ENCODE data around the gene TPSAB1.

The TPSAB1 gene

GRCh38 chr16:1202274-1202673 lies 38.2 kb upstream of the TPSAB1 start:
- no peak for TF ChIP-seq EZH2phosphoT487 (IDR thresholded peaks at IDR 0.05; ENCODE audit: borderline replicate concordance)
- no peak for TF ChIP-seq CTCF (conservative IDR thresholded peaks at IDR 0.05; ENCODE audit: low read length)
- H3K4me1 ChIP-seq (ENCODE audit: insufficient read depth, low read length, poor library complexity, severe bottlenecking) = no peaks in the 10 kb centered on the region
- no peaks in the 10 kb centered on the region for H3F3A ChIP-seq (ENCODE audit: low read depth)

GRCh38 chr16:1204933-1205332 lies 35.6 kb upstream of the TPSAB1 start:
- H3K9me3 ChIP-seq (ENCODE audit: insufficient read depth, low read depth, low read length) = no peaks in the 10 kb centered on the region
- TF ChIP-seq CTCF (conservative IDR thresholded peaks at IDR 0.05; ENCODE audit: low read length) (no peak), EZH2phosphoT487 (IDR thresholded peaks at IDR 0.05; ENCODE audit: borderline replicate concordance) (no peak)
- no peak overlapping the region for H2AFZ ChIP-seq (ENCODE audit: low read length)
- H3K4me3 ChIP-seq (ENCODE audit: low read length, poor library complexity, severe bottlenecking) = no peak overlapping the region
- H3F3A ChIP-seq (ENCODE audit: low read depth) = no peaks in the 10 kb centered on the region
- no peaks in the 10 kb centered on the region for H4K20me1 ChIP-seq (ENCODE audit: insufficient read depth, low read length, poor library complexity, severe bottlenecking)
- H3K9me2 ChIP-seq (replicated peaks; ENCODE audit: low read depth, low read length) = no peaks in the 10 kb centered on the region
- H3K36me3 ChIP-seq (ENCODE audit: insufficient read depth, low read length) = no peaks in the 10 kb centered on the region
- no peaks in the 10 kb centered on the region for H3K4me1 ChIP-seq (ENCODE audit: insufficient read depth, low read length, poor library complexity, severe bottlenecking)
- no peak overlapping the region for H3K9ac ChIP-seq (ENCODE audit: low read depth, low read length, poor library complexity, severe bottlenecking)
- H3K79me2 ChIP-seq (ENCODE audit: insufficient read depth, low read length) = no peaks in the 10 kb centered on the region
- no peak overlapping the region for H3K4me2 ChIP-seq (ENCODE audit: low read depth, low read length, poor library complexity, severe bottlenecking)
- H3K27me3 ChIP-seq (ENCODE audit: insufficient read depth, low read length, poor library complexity, severe bottlenecking) = no peaks in the 10 kb centered on the region

More at GRCh38 chr16:1202274-1202673, 38.2 kb upstream of the TPSAB1 start:
- H3K36me3 ChIP-seq (ENCODE audit: insufficient read depth, low read length) = no peaks in the 10 kb centered on the region
- no peaks in the 10 kb centered on the region for H3K9me2 ChIP-seq (replicated peaks; ENCODE audit: low read depth, low read length)
- no peaks in the 10 kb centered on the region for H3K9me3 ChIP-seq (ENCODE audit: insufficient read depth, low read depth, low read length)
- no peak overlapping the region for H3K9ac ChIP-seq (ENCODE audit: low read depth, low read length, poor library complexity, severe bottlenecking)
- H3K4me3 ChIP-seq (ENCODE audit: low read length, poor library complexity, severe bottlenecking) = no peak overlapping the region
- H3K27me3 ChIP-seq (ENCODE audit: insufficient read depth, low read length, poor library complexity, severe bottlenecking) = no peaks in the 10 kb centered on the region
- no peak overlapping the region for H3K4me2 ChIP-seq (ENCODE audit: low read depth, low read length, poor library complexity, severe bottlenecking)
- no peak overlapping the region for H2AFZ ChIP-seq (ENCODE audit: low read length)
- no peaks in the 10 kb centered on the region for H3K79me2 ChIP-seq (ENCODE audit: insufficient read depth, low read length)
- H4K20me1 ChIP-seq (ENCODE audit: insufficient read depth, low read length, poor library complexity, severe bottlenecking) = no peaks in the 10 kb centered on the region

GRCh38 chr16:1206326-1206725 lies 34.2 kb upstream of the TPSAB1 start:
- no peak overlapping the region for H3K4me3 ChIP-seq (ENCODE audit: low read length, poor library complexity, severe bottlenecking)

More at GRCh38 chr16:1206326-1206725, 34.2 kb upstream of the TPSAB1 start:
- no peaks in the 10 kb centered on the region for H3K9me2 ChIP-seq (replicated peaks; ENCODE audit: low read depth, low read length)
- no peak overlapping the region for H3K9ac ChIP-seq (ENCODE audit: low read depth, low read length, poor library complexity, severe bottlenecking)
- no peaks in the 10 kb centered on the region for H3F3A ChIP-seq (ENCODE audit: low read depth)
- no peaks in the 10 kb centered on the region for H3K36me3 ChIP-seq (ENCODE audit: insufficient read depth, low read length)
- no peaks in the 10 kb centered on the region for H3K4me1 ChIP-seq (ENCODE audit: insufficient read depth, low read length, poor library complexity, severe bottlenecking)
- no peaks in the 10 kb centered on the region for H3K27me3 ChIP-seq (ENCODE audit: insufficient read depth, low read length, poor library complexity, severe bottlenecking)
- TF ChIP-seq CTCF (conservative IDR thresholded peaks at IDR 0.05; ENCODE audit: low read length) (no peak), EZH2phosphoT487 (IDR thresholded peaks at IDR 0.05; ENCODE audit: borderline replicate concordance) (no peak)
- H4K20me1 ChIP-seq (ENCODE audit: insufficient read depth, low read length, poor library complexity, severe bottlenecking) = no peaks in the 10 kb centered on the region
- no peaks in the 10 kb centered on the region for H3K79me2 ChIP-seq (ENCODE audit: insufficient read depth, low read length)
- H3K4me2 ChIP-seq (ENCODE audit: low read depth, low read length, poor library complexity, severe bottlenecking) = no peak overlapping the region
- H3K9me3 ChIP-seq (ENCODE audit: insufficient read depth, low read depth, low read length) = no peaks in the 10 kb centered on the region
- no peak overlapping the region for H2AFZ ChIP-seq (ENCODE audit: low read length)
